B cell (primary cell): ENCODE measurements around the gene ITSN1.

Experiments used
- CTCF ChIP-seq: fragments of 200-600 bp; IDR thresholded peaks from one replicate; pipeline ENCODE4 v1.8.0; 2022; ENCODE audit warnings: antibody characterized with exemption, mild to moderate bottlenecking
- EZH2 ChIP-seq: IDR thresholded peaks from 2 replicates; pipeline ENCODE4 v1.6.1; 2012; ENCODE audit warnings: borderline replicate concordance, low read depth, mild to moderate bottlenecking, moderate library complexity, low read length; ENCODE audit not compliant: insufficient read depth, poor library complexity, severe bottlenecking

GRCh38 chr21:33642027-33642895 lies at the start of gene ITSN1:
- TF ChIP-seq CTCF (no peak), EZH2 (no peak)
